Inferior parietal cortex (tissue), 1 donor: ENCODE data around the gene SREBF2.

ENCODE experiments used
- DNase-seq: peaks from one replicate; pipeline ENCODE4 v3.0.0-alpha.2; 2016; ENCODE audit errors: extremely low spot score

The SREBF2 gene

GRCh38 chr22:41876675-41877074, 43.8 kb downstream of the SREBF2 start:
- DNase-seq, result no peak

DNA sequence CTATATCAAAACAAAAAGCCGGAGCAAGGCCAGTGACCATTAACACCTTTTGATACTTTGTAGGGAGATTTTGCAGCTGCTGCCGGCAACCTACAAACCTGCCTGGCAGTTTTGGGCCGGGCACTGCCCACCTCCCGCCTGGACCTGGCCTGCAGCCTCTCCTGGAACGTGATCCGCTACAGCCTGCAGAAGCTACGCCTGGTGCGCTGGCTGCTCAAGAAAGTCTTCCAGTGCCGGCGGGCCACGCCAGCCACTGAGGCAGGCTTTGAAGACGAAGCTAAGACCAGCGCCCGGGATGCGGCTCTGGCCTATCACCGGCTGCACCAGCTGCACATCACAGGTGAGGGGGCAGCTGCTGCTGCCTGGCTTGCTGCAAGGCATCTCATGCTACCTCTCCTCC, 47.7 kb downstream of the SREBF2 start:
- DNase-seq, result no peak

DNA sequence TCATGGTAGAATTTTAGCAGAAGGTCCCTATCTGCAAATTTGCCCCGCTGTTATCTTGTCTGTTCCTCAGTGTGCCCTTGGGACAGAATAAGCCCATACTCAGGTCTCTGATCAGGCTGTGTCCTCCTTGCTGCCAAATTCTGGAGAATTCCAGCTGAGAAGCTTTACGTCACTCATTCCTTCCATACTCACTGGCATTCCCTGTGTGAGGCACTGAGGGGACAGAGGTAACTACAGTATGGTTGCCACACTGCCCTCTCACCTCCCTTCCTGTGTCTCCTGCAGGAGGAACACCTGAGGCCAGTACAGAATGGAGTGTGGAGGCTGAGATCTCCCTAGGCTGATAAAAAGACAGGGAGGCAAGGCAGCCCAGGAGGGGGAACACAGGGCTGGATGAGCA, 50.5 kb downstream of the SREBF2 start:
- DNase-seq, result no peak

- no peak for DNase-seq
Measured at GRCh38 chr22:41885116-41885515, 52.2 kb downstream of the SREBF2 start.

GRCh38 chr22:41885516-41885915, 52.6 kb downstream of the SREBF2 start:
- DNase-seq, result no peak

DNA sequence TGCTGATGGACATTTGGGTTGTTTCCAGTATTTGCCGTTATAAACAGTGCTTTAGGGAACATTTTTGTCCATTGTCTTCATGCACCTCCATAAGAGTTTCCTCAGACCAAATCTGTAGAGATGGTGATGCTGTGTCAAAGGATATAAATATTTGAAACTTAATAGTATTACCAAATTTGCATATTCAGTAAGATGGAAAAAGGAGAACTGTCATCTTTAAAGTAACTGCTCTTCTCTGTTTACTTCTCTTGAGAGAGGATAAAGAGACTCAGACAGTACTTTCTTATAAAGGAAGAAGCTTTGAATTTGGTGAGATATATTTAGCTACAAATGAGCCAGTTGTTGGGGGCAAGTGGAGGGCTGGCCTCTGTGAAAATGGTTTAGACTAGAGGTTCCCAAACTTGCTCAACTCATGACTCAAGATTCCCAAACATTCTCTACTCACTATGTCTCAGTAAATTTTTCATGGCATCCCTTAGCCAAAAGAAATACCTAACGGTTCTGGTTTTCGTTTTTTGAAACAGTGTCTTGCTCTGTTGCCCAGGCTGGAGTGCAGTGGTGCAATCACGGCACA, 55.8 kb downstream of the SREBF2 start:
- DNase-seq, result no peak

DNA sequence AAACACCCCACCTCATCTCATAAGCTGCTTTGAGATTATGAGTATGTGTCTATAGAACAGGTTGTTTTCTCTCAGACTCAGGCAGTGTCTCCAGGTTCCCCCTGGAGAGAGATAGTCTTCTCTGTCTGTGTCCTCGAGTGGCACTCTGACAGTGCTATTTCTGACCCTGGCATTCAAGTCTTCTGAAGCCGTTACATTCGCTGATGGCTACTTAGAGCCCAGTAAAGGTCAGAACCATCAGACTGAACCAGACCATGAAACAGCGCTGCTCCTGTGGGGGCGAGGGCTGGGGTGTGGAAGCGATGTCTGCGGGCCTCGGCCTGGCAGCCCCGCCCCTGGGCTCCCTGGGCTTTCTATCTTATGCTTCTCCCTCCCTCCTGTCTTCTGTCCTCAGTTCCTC, 58.5 kb downstream of the SREBF2 start:
- DNase-seq, result no peak

- no peak for DNase-seq
Measured at GRCh38 chr22:41892721-41893120, 59.8 kb downstream of the SREBF2 start.

DNA sequence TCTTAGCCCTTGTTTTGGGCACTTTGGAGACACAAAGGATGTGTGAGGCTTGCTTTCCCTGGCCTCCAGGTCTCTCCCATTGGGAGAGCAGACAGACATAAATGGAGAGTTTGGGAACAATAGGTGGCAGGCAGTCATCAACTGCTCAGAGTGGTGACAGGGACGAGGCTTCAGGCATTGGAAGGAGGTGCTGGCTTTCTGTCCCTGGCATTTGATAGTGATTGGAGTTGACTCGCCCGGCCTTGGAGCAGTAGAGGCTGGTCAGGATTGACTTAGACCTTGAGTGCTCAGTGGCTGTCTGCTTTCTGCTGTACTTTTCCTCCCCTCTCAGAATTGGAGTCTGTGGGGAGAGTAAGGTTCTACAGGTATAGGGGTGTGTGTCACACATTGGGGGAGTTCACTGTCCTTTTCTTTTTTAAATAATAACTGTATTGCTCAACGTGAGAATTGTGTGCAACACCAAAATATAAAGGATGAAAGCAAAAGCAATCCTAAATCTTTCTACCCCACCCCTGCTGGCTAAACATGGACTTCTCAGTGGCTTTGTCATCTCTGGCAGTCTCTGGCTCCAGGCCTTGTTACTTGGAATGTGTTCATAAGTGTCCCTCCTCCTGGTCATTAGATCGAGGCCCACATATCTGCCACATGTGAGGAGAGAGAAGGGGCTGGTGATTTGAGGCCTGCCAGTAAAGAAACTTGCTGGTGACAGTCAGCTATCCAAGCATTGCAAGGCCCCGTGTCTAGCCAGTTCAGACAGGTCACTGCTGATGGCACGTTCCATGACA, 60.9 kb downstream of the SREBF2 start:
- no peak for DNase-seq

- DNase-seq, result no peak
Measured at GRCh38 chr22:41898645-41899044, 65.7 kb downstream of the SREBF2 start.

DNA sequence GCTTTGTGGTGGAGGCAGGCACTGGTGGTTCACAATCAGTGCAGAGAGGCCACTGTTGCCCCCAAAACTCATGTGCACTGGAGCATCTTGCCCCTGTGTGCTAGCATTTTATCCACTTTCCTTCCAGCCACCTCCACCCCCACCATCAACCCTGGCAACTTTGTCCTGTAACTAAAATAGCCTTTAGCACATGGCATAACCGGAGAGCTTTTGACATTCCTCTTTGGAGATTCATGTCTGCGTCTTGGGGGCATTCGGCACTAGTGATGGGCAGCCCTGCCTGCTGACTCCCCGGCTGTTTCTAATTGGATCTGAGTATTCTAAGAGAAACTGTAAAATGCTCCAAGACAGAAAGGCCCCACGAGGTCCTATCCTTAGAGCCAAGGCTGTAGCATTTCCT, 66.2 kb downstream of the SREBF2 start:
- DNase-seq, result no peak

DNA sequence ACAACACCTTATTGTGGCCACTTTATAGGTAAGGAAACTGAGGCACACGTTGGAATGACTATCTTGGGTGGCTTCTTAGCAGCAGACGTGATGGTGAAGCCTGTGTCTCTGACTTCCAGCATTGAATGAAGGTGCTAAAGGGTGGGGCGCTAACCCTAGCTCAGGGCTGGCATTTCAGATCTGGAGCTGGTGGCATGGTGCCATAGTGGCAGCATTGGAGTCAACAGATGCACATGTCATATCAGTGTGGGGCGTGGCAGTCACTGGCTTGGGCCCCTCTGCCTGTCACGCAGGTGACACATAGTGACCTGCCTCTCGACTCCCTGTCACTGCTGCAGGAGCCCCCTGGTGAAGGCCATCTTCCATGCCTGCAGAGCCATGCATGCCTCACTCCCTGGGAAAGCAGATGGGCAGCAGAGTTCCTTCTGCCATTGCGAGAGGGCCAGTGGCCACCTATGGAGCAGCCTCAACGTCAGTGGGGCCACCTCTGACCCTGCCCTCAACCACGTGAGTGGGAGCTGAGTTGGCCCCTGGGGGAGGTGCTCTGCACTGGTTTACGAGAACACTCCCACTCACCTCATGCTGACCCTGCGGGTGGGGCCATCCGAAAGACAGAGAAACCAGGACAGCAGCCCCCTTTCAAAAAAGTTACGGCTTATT, 67.2 kb downstream of the SREBF2 start:
- no peak for DNase-seq

DNA sequence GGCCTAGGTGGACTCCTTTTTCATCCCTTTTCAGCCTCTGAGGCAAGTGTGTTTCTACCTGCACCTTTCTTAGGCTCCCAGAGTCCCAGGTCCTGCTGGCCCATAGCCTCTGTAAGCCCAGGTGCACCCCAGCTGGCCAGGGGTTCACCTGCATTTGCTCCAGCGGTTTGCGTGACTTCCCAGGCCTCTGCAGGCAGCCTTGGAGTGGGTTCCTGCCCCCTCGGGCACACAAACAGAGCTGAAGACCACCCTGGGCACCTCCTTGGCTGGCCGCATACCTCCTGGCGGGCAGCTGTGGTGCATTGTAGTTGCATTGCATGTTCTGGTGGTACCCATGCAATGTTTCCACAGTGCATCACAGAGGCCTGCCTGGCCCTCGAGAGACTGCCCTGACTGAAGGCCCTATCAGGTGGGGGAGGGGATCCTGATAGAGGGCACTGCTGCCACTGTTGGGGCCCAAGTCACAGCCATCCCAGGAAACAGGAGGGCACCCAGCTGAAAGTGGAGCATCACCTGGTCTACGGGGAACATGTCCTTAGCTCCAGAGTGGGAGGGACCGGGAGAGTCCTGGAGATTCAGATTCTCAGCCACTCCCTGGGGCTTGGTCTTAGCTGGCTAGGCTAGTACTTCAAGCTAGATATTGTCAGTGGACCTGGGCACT, 67.9 kb downstream of the SREBF2 start:
- no peak for DNase-seq

- no peak for DNase-seq
Measured at GRCh38 chr22:41902016-41902415, 69.1 kb downstream of the SREBF2 start.

GRCh38 chr22:41902932-41903421, 70.1 kb downstream of the SREBF2 start:
- DNase-seq, result no peak

GRCh38 chr22:41904450-41905410, 71.8 kb downstream of the SREBF2 start:
- no peak for DNase-seq

DNA sequence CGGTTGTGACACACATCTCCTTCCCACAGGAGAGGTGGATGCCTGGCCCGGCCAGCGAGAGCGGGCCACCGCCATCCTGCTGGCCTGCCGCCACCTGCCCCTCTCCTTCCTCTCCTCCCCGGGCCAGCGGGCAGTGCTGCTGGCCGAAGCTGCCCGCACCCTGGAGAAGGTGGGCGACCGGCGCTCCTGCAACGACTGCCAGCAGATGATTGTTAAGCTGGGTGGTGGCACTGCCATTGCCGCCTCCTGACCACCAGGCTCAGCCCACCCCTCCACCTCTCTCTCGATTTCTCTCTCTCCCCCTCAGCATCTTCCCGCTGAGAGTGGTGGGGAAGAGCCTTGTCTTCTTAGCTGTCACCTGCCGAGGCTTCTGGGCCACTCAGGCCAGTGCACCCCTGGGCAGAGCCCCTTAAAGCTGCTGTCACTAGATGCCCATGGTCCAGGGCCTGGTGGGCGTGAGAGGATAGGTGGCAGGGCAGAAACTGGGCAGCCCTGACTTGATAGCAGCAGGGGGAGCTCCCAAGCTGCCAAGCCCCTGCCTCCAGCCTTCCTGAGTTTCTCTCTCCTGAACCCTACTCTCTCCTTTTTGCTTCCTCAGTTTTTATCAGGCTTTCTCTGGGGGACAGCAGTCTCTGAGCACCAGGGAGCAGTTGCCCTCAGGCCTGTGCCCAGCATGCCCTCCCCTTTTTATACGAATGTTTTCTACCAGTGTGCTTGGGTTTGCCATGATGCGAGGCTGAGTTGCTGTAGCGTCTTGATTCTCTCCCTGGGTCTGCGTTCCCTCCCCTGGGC, 72.7 kb downstream of the SREBF2 start:
- DNase-seq, result no peak

DNA sequence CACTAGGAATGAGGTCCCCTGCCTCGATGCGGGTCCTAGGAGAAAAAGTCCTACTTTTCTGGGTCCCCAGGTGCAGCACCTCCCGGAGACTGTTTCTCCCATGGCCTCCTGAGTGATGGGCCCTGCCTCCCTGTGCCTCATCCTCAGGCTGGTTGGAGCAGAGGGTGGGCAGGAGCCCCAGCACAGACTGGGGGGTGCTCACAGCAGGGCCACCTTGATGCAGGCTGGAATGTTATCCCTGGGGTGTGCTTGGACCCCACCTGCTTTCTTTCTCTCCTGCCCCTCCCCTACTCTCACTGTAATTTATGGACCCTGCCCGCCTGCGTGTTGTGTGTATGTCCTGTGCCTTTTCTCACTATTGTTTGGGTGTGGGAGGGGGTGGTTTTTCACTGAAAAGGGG, 73.9 kb downstream of the SREBF2 start:
- DNase-seq, result no peak

DNA sequence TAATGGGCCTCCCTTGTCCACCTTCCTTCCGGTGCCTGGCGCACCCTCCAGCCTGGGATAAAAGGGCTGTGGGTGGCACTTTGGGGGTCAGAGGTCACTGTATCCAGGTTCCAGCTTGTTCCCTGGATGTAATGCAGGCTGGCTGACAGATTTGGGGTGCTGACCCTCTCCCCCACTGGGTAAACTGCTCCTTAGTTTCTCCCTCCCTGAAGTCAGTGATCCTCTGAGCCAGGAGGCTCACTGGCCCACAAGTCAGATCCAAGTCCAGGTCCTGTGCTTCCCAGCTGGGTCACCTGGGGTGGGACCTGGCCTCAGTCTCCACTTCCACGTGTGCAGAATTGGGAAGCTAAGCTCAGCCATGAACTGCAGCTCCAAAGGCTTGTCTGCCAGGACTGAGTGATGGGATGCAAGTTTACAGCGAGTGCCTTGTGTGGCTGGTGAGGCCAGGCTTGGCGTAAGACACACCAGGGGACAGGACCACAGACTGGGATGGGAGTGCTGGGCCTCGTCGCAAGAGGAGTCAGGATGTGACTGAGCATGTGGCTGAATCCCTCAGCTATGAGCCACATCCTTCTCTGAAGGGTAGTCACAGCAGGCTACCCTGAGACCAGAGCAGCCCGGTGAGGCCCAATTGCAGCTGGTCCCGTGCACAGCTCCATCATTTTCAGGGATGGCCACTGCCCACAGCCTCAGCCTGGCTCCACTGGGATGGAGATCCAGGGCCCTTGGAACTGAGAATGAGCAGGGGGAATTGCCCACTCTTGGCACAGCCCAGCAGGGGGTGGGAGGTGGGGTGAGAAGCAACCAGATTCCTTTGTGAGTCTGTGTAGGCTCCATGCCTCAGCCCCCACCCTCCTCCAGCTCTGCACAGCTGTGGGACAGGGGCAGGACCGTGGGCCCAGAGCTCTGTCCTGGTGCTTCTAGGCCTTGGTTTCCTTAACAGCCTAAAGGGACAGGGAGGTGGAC, 74.8 kb downstream of the SREBF2 start:
- no peak for DNase-seq
